GM21723 (cell line): ENCODE results near the gene LAYN.

Experiments
- ATAC-seq: cut with Tn5 transposase; IDR thresholded peaks from one replicate; pipeline ENCODE4 v1.9.1; 2021; ENCODE audit warnings: mild to moderate bottlenecking, moderate library complexity; ENCODE audit not compliant: unreplicated experiment

Gene LAYN

GRCh38 chr11:111560800-111561199 lies 20.3 kb downstream of the LAYN start:
- ATAC-seq = no peak

DNA sequence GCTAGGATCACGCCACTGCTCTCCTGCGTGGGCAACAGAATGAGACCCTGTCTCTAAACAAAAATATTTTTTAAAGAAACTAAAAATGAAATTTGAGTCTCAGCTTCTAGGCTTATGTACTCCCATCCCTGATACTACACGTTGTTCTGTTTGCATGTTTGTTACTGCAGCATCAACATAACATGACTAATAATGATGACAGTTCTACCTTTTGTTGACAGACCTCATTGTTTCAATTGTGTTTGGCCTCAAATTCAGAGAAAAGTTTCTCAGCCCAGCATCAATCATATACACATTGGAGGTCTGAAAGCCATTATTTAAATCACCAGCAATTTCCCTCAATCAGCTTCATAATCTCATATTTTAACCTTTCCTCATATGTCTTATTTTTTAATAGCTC lies 20.8 kb downstream of the LAYN start:
- ATAC-seq = no peak

- no peak for ATAC-seq
Measured at GRCh38 chr11:111561791-111562325, 21.3 kb downstream of the LAYN start.

- no peak for ATAC-seq
Measured at GRCh38 chr11:111562692-111563389, 22.3 kb downstream of the LAYN start.

- ATAC-seq = no peak
Measured at GRCh38 chr11:111565114-111565720, 24.7 kb downstream of the LAYN start.

GRCh38 chr11:111566324-111566723 lies 25.8 kb downstream of the LAYN start:
- no peak for ATAC-seq

DNA sequence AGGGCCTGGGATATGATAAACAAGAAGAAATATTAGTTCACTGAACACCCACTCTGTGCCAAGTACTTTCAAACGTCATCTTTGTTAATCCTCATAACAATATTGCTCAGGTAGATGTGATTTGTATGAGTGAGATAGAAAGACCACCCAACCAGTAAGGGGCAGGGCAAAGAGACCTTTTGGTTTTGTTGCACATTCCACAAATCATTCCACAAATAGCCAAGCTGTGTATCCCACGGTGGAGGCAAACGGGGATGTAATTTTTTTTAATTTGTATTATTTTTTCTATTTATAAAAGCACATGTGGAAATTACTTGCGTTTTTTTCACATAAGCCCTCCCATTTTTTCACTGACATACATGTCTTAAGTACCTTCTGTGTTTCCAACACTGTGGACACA lies 29.0 kb downstream of the LAYN start:
- no peak for ATAC-seq

GRCh38 chr11:111570796-111571195 lies 30.3 kb downstream of the LAYN start:
- ATAC-seq = no peak

DNA sequence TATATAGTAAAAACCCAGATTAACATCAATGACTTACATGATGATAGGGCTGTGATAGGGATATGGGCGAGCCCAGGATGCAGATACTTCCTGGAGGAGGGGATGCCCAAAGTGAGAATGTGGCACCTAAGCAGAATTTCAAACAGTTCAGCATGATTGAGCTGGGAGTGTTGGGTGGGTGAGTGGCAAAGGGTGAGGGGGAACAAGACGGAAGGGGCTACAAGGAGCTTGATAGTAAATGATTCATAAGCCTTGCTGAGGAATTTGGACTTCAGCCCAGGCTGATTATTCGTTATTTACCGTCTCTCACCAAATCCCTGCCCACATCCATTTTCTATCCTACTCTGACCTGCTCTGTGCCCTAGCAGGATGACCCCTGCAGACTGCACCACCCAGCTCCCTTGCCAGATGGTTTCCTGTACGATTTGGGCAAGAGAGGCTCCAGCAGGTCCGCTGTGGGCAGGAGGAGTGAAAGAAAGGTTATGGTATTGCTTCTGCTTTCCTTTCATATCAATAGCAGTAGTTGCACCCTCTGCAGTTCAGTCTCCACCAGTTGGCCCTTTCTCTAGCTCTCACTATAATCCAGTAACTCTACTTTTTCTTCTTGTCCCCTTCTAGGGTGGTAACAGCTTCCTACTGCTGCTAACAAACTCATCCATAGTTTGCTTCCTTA lies 31.4 kb downstream of the LAYN start:
- ATAC-seq = no peak

DNA sequence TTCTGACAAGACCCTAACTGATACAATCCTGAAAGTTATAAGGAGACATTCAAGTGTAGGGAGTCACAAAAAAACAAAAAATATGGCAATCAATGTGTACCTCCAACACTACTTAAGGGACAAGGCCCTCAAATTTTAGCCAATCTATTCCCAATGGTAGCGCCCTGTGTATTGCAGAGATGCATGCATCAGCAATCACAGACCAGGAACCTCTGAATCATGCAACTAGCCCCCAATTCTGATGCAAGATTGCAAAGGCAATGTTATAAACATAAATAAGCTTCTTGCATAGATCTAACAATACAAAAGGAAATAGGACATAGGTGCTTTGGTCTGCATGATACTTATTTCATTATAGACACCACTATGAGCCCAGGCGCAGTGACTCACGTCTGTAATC lies 32.1 kb downstream of the LAYN start:
- ATAC-seq = no peak

DNA sequence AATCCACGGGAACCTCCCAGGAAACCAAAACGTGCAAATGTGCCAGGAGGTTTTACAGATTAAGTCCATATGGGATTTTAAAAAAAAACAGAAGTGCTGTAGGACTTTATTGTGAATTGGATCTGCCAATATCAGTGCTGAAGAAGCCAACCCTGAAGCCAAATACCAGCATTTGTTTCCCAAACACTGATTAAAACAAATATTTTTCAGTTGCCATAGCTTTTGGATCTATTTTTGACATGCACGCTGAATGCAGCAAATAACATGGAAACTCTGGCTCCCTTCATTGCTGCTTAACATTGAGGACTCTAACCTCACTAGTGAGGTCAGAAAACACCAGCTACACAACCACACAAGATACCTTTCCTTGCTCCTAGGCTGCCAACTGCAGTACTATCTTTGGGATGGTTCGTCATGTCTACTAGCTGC lies 33.3 kb downstream of the LAYN start:
- ATAC-seq = no peak

DNA sequence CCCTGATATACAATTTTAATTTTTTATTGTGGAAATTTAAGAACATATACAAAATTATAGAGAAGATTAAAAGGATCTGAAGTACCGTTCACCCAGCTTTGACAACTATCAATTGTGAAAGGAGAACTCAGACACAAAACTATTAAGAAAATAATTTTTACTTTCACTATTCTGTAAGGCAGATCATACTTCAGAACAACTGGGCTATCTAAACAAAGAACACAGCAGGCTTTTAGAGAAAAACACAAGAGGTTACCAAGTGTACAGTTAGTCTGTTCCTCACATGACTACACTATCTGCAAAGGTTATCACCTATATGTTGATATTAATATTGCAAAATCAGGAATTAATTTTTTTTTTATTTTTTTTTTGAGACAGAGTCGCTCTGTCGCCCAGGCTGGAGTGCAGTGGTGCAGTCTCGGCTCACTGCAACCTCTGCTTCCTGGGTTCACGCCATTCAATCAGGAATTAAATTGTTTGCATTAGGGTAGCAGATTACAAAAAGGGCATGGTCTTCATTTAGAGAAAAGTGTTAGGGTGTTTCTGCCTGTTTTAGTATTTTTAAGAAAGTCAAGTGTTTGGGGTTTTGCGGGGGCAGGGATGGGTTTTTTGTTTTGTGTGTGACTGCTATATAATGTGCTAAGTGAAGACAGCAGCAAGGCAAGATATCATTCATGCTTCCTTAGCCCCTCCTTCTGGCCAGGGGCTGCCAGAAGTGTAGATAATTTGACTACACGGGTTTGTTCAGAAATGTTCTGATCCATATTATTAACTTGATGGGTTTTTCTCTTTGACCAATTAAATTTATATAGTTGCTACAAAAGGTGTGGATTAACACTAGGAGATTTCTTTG lies 34.1 kb downstream of the LAYN start:
- ATAC-seq = no peak

DNA sequence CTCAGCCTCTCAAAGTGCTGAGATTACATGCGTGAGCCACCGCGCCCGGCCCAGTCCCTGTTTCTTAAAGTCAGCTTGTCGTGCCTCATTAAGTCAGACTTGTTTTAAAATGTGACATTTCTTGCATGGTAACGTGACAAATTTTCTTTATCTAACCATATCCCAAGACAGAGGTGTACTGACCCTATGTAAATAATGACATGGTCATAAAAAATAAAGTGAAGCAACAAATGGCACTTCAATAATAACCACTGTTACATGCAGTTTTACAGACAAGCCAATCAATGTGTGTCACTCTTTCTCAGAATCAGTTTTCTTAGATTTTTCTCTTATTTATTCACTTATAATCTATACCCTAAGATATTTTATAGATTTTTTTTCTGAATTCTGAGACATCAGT lies 35.2 kb downstream of the LAYN start:
- no peak for ATAC-seq

DNA sequence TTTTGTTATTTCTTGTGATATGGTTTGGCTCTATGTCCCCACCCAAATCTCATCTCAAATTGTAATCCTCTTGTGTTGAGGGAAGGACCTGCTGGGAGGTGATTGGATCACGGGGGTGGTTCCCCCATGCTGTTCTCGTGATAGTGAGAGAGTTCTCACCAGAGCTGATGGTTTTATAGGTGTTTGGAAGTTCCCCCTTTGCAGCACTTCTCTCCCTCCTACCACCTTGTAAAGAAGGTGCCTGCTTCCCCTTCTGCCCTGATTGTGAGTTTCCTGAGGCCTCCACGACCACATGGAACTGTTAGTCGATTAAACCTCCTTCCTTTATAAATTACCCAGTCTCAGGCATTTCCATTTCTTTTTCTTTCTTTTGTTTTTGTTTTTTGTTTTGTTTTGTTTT lies 37.3 kb downstream of the LAYN start:
- no peak for ATAC-seq

DNA sequence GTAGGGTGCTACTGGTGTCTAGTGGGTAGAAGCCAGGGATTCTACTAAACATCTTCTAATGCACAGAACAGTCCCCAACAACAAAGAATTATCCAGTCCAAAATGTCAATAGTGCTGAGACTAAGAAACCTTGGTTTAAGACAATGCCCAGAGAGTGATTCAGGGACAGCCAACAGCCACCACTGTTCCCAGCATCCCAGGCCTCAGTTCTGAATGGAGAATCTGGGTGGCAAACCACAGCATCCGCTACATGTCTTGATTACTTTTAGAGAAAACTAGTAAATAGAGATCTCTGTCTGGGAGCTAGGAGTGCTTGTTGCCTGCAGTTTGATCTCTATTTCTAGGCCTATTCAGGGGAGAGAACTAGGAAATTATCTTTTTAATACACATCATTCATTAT lies 40.8 kb downstream of the LAYN start:
- no peak for ATAC-seq

- ATAC-seq = no peak
Measured at GRCh38 chr11:111582163-111582562, 41.6 kb downstream of the LAYN start.

GRCh38 chr11:111582881-111583280 lies 42.4 kb downstream of the LAYN start:
- ATAC-seq = no peak

- no peak for ATAC-seq
Measured at GRCh38 chr11:111585371-111585770, 44.9 kb downstream of the LAYN start.

DNA sequence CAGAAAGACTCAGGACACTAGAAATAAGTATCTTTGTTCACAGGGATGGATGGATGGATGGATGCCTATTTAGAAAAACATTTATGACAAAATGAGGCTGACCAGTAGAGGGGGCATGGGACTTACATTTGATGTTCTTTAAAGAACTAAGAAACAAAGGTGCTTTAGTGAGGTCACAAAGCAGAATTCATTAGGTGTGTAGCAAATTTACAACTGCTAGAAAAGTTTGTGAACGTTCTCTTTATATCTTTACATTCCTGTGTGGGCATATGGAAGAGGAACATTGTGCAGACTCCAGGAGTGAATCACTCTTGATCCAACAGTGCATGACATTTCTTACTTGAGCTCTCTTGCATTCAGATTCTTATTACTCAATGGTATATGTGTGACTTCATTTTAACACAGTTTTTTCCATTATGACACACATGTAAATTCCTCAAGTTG lies 45.9 kb downstream of the LAYN start:
- no peak for ATAC-seq

DNA sequence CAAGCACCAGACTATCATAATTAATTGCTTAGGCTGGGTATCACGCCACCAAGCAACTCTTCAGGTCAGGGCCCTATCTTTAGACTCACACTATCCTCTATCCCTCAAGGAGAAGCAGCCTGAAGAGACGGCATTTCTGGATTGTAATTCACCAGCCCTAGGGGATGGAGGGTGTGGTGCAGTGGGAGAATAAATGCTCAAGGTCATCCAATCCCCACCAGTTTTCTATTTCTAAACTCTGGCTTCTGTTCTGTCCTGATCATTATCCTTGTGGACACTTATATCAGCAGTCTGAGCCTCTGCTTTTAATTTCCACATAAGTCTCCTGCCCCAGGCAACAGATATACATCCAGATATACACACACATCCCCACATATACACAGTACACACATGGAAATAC lies 48.6 kb downstream of the LAYN start:
- ATAC-seq = no peak

DNA sequence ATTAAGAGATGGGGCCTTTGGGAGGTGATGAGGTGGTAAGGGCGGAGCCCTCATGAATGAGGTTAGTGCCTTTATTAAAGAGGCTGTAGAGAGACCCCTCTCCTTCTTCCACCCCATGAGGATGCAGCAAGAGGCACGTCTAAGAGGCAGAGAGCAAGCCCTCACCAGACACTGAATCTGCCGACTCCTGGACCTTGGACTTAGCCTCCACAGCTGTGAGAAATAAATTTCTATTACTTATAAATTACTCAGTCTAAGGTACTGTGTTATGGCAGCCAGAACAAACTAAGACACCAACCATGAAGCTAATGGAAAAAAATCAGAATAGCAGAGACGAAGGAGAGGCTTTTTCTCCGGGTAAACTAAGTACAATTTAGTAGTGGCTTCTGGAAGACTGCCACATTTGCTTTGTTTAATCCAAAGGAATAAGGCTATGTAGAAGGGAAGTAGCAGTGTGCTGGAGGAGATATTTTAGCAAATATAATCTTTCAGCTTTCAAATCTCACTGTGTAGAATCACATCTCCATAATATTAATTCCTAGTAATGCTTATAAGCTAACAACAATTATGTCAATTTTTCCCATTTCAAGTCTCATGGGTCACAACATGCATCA lies 49.5 kb downstream of the LAYN start:
- ATAC-seq = no peak
